ENCODE data around the gene NUP54. TPM values are rescaled to one million over a fixed set of nuclear protein-coding genes. Genes with fewer than 3 reads are reported as not detected.
A peak's percentile ranks its signal among the peaks of the same experiment; 100 is the strongest.

The NUP54 gene, protein sequence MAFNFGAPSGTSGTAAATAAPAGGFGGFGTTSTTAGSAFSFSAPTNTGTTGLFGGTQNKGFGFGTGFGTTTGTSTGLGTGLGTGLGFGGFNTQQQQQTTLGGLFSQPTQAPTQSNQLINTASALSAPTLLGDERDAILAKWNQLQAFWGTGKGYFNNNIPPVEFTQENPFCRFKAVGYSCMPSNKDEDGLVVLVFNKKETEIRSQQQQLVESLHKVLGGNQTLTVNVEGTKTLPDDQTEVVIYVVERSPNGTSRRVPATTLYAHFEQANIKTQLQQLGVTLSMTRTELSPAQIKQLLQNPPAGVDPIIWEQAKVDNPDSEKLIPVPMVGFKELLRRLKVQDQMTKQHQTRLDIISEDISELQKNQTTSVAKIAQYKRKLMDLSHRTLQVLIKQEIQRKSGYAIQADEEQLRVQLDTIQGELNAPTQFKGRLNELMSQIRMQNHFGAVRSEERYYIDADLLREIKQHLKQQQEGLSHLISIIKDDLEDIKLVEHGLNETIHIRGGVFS
- 10 to 100 TPM; 46.6 to 70.5 (median 56.7) TPM for total RNA-seq

DNA sequence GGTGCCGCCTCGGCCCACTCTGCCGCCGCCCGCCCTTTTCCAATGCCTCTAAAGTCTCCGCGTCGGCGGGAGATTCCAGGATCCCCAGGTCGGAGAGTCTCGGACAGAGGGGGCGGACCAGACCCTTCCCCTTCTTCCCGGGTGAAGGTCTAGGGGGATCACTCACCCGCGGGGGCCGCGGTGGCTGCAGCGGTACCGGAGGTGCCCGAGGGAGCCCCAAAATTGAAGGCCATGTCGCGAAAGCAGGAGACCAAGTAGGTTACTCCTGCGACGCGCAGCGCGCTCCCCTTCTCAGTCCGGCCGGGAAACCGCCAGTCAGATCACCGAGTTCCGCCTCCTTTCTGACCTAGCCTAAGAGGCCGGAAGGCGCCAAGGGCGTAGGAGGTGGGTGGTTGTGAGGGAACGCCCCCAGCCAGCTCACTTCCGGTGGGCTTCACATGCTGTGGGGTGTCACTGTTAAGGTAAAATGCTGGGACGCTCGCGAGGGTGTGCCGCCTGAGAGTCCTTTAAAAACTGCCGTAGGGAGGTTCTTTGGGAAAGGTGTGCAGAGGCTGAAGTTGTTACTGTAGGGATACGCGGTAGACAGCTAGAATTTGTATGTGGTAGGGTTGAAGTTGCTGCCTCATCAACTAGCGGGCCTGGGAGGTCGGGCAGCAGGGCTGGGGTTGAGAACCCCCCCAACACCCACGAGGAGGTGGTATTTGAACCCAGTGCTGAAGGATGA, at the start of gene NUP54:
TSS of gene NUP54 (minus strand) at position 256 of the 724 bp plus-strand sequence. CDS start at position 233, 23 bp downstream.
- no peaks in the 10 kb centered on the region for H3K9me3 ChIP-seq
- peak; percentile 92 to 93 for DNase-seq (ENCODE audit: low spot score in 2 of 2)
- intact Hi-C loops (cut with DNase I; ENCODE audit: low total_unique reads), result no loop called here
- H3K27me3 ChIP-seq, result no peaks in the 10 kb centered on the region
- no peaks in the 10 kb centered on the region for H3K36me3 ChIP-seq
- H3K4me3 ChIP-seq, result peak within 1 kb of the TSS; percentile 79 to 97 (median 94)
- TF ChIP-seq, protein P1, sequence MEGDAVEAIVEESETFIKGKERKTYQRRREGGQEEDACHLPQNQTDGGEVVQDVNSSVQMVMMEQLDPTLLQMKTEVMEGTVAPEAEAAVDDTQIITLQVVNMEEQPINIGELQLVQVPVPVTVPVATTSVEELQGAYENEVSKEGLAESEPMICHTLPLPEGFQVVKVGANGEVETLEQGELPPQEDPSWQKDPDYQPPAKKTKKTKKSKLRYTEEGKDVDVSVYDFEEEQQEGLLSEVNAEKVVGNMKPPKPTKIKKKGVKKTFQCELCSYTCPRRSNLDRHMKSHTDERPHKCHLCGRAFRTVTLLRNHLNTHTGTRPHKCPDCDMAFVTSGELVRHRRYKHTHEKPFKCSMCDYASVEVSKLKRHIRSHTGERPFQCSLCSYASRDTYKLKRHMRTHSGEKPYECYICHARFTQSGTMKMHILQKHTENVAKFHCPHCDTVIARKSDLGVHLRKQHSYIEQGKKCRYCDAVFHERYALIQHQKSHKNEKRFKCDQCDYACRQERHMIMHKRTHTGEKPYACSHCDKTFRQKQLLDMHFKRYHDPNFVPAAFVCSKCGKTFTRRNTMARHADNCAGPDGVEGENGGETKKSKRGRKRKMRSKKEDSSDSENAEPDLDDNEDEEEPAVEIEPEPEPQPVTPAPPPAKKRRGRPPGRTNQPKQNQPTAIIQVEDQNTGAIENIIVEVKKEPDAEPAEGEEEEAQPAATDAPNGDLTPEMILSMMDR (IDR thresholded peaks at IDR 0.05), result no peak
- TF ChIP-seq POLR2AphosphoS5 (IDR thresholded peaks at IDR 0.05), result peak; percentile 87 to 96 (median 89)
- peak; percentile 67 for TF ChIP-seq POLR2A (IDR thresholded peaks at IDR 0.05)
- H3K27ac ChIP-seq, result peak within 1 kb of the TSS; percentile 95 to 96
- H3K4me1 ChIP-seq, result peaks cover 0 to 14% of the 10 kb centered on the region in 2 donors

DNA sequence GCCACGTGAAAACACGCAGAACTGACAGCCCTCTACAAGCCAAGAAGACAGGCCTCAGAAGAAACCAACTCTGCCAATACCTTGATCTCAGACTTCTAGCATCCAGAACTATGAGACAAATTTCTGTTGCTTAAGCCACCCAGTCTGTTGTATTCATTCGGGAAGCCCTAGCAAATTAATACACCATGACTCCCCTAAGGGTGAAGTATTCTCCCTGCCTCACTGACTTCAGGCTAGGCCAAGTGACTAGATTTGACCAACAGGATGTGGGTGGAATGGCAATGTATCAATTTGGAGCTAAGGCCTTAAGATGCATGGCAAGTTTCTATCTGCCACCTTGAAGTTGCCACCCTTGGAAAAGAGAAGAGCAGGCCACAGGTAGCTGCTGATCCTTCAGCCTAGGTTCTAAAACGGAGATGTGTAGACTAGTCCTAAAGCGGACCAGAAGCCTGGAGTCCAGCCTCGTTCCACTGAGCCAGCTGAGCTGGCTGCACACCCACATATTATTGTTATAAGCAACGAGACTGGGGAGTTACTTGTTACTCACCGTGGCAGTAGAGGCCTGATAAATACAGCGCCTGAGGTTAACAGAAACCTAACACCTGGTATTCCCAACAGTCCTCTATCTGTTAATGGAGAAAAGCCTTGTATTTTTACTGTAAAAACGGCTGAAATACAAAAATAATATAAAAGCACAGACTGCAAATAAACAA, 49.0 kb upstream of the NUP54 start:
- H3K4me3 ChIP-seq, result peak overlapping the region in 1 of 3 donors; percentile 12
- TF ChIP-seq POLR2A (IDR thresholded peaks at IDR 0.05) (no peak), POLR2AphosphoS5 (IDR thresholded peaks at IDR 0.05) (no peak)
- TF ChIP-seq, protein P1 (IDR thresholded peaks at IDR 0.05), result no peak
- intact Hi-C loops (cut with DNase I; ENCODE audit: low total_unique reads), result no loop called here
- H3K36me3 ChIP-seq, result no peaks in the 10 kb centered on the region
- peak overlapping the region; percentile 82 to 85 for H3K27ac ChIP-seq
- DNase-seq (ENCODE audit: low spot score in 2 of 2), result no peak
- H3K27me3 ChIP-seq, result no peaks in the 10 kb centered on the region
- peaks cover 5 to 24% of the 10 kb centered on the region in 2 donors for H3K4me1 ChIP-seq
- peaks cover 0 to 7% of the 10 kb centered on the region in 2 donors for H3K9me3 ChIP-seq

DNA sequence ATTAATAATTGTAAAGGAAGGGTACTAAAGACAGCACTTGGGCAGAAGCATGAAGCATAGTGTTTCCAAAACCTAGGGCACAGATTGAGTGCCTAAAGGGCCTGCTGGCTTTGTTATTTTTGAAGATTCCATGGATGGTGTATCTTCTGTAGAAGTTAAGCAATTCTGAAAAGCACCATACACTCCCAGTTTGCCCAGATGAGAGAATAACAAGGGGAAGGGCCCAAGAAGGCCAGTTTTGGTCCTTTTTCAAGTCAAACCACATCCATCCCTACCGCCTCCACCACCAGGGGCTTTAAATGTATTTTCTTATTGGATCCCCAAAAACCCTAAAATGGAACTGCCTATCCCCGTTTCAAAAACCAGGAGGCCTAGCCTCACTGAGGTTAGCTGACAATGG, 48.2 kb upstream of the NUP54 start:
- H3K4me1 ChIP-seq, result peaks cover 5 to 24% of the 10 kb centered on the region in 2 donors
- peaks cover 0 to 7% of the 10 kb centered on the region in 2 donors for H3K9me3 ChIP-seq
- H3K4me3 ChIP-seq, result no peak overlapping the region
- no peaks in the 10 kb centered on the region for H3K36me3 ChIP-seq
- peak overlapping the region; percentile 82 to 85 for H3K27ac ChIP-seq
- H3K27me3 ChIP-seq, result no peaks in the 10 kb centered on the region
- no peak for DNase-seq (ENCODE audit: low spot score in 2 of 2)
- intact Hi-C loops (cut with DNase I; ENCODE audit: low total_unique reads), result no loop called here
- TF ChIP-seq, protein P1 (IDR thresholded peaks at IDR 0.05), result no peak
- TF ChIP-seq POLR2A (IDR thresholded peaks at IDR 0.05) (no peak), POLR2AphosphoS5 (IDR thresholded peaks at IDR 0.05) (no peak)

DNA sequence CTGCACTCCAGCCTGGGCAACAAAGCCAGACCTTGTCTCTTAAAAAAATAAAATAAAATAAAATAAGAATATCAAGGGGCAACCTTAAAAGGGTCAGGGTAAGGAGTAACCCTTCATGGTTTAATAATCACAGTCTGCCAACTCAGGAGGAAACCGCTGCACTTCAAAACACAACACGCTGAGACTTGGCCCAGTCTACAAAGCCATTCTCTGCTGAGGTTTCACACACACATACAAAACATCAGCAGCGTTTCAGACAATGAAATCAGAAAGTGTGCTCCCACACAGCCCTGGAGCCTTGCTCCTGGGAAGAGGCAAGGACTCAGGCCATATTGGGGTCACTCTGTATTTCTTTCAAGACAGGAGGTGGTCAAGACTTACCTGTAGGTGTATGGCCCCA, 47.1 kb upstream of the NUP54 start:
- no peak for TF ChIP-seq POLR2A (IDR thresholded peaks at IDR 0.05)
- TF ChIP-seq POLR2AphosphoS5 (IDR thresholded peaks at IDR 0.05), result no peak
- TF ChIP-seq, protein P1 (IDR thresholded peaks at IDR 0.05), result no peak
- Histone ChIP-seq H3K36me3 (no peaks in the 10 kb centered on the region), H3K27me3 (no peaks in the 10 kb centered on the region), H3K9me3 (peaks cover 0 to 7% of the 10 kb centered on the region in 2 donors), H3K27ac (peak overlapping the region; percentile 82 to 85), H3K4me3 (no peak overlapping the region), H3K4me1 (peaks cover 5 to 24% of the 10 kb centered on the region in 2 donors)
- intact Hi-C loops (cut with DNase I; ENCODE audit: low total_unique reads), result no loop called here
- DNase-seq (ENCODE audit: low spot score in 2 of 2), result no peak

Measured in breast epithelium (tissue), 4 donors.